ENCODE measurements around the gene BOD1.
A peak's percentile ranks its signal among the peaks of the same experiment; 100 is the strongest.

BOD1 gene

GRCh38 chr5:173581408-173582215 lies 34.8 kb downstream of the BOD1 start:
- FAIRE-seq (peak; percentile 69), DNase-seq (ENCODE audit: extremely low spot score, insufficient read length, low read depth) (peak; percentile 26)

DNA sequence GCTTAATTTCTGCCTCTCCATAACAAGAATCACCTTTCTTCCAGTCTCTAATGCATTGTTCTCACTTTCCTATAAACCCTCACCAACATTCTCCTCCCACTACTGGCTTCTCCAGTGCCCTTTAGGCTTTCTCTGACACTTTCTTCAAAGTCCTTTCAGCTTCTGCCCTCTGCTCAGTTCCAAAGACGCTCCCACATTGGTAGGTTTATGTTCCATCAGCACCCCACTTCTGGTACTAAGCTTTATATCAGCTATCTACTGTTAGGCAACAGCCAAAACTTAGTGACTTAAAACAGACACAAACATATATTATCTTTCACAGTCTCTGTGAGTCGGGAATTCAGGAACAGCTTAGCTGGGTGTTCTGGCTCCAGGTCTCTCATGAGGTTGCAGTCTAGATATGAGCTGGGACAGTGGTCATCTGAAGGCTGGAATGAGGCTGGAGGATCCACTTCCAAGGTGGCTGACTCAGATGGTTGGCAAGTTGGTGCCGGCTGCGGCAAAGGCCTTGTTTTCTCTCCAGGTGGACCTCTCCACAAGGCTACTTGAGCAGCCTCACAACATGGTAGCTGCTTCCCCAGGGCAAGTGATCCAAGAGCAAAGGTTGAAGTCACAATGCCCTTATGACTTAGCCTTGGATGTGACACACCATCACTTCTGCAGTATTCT lies 37.4 kb downstream of the BOD1 start:
- FAIRE-seq (no peak), DNase-seq (ENCODE audit: extremely low spot score, insufficient read length, low read depth) (no peak)

- FAIRE-seq (no peak), DNase-seq (ENCODE audit: extremely low spot score, insufficient read length, low read depth) (no peak)
These were observed 38.6 kb downstream of the BOD1 start for GRCh38 chr5:173577817-173578216.

- DNase-seq (ENCODE audit: extremely low spot score, insufficient read length, low read depth) (no peak), FAIRE-seq (no peak)
These were observed 39.3 kb downstream of the BOD1 start for GRCh38 chr5:173577166-173577565.

DNA sequence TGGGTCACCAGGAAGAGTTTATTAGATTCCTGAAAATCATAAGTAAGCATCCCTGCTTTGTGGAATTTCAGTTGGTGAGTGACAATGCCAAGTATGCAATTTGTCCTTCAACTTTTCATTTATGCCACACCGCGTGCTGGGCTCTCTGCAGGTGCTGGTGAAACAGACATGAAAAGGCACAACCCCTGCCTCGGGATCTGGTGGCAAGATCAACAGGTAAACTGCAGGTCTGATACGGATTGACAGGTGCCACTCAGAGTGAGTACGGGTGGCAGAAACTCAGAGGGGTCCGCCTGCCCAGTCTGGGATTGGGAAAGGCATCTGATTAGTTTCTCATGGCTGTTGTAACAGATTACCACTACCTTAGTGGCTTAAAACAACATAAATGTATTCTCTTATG lies 40.5 kb downstream of the BOD1 start:
- DNase-seq (ENCODE audit: extremely low spot score, insufficient read length, low read depth) (no peak), FAIRE-seq (no peak)

DNA sequence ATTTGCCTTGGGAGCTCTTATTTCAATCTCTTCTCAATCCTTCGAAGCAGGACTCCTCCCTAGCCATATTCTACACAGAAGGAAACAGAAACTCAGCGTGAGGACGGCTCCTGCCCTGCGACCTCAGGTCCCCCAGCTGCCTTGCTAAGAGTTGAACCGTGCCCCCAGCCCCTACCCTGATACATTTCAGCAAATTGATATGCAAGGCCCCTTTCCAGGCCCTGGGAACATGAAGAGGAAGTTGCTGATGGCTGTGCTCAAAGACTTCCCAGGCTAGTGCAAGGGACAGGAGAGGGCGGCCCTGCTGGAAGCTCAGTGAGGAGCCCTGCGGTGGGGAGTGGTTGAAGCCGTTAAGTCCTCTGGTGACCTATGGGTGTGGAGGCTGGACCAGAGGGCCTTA lies 41.5 kb downstream of the BOD1 start:
- FAIRE-seq (no peak), DNase-seq (ENCODE audit: extremely low spot score, insufficient read length, low read depth) (no peak)

DNA sequence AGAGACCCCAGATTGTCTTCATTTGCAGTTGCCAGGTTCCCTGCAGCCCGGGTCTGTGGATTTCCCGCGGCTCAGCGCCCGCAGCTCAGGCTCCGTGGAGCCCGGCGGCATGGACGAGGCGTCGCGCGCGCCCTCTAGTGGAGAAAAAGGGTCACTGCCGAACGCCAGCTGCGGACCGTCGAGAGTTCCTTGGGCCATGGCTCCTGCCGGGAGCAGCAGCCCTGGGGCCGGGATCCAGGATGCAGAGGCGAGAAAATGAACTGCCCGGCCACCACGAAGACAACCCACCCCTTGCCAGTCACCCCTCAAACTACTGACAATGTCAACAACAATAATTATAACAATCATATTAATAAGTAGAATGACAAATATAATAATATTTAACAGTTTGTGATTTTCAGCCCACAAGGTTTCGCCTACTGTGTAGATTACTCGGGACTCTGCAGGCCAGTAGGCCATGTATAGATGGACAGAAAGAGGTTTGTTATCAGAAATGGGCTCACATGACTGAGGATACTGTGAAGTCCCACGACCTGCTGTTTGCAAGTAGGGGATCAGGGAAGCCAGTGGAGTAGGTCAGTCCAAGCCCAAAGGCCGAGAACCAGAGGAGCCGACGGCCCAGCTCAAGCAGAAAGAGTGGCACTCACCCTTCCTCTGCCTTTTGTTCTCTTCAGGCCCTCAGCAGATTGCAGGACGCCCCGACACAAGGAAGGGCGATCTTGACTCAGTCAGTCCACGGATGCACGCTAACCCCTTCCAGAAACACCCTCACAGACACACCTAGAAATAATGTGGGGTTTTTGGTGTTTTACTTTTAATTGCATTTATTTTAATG lies 43.1 kb downstream of the BOD1 start:
- FAIRE-seq (peak; percentile 75), DNase-seq (ENCODE audit: extremely low spot score, insufficient read length, low read depth) (peak; percentile 47)

DNA sequence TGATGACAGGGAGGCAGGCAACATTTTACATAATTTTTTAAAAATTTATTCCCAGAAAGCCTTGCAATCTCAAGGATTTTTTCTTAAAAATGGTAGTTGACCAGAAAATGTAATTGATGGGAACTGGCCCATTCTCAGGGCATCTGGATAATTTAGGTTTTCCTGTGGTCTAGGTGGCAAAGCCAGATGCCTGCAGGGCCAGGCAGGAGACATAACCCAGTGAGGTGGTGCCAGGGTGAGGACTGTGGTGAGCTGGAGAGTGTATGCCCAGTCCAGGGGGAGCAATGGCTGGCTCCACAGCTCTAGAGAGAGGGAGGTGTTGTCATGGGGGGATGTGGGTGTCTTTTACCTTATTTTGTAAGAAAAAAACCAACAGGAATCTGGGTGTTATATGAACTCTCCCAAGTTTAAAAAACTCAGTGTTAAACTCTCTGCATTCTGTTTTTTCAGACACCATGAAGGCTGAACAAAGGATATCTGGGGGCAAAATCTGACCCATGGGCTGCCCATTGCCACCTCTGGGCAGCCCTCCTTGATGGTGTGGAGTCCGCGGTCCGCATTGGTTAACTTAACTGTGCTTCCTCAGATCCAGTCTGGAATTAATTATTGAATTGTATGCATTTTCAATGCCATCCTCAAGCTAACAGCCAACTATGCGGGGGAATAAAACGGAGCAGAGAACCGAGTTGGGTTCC lies 43.9 kb downstream of the BOD1 start:
- DNase-seq (ENCODE audit: extremely low spot score, insufficient read length, low read depth): no peak
- peak; percentile 12 for FAIRE-seq

GRCh38 chr5:173570321-173571090 lies 45.9 kb downstream of the BOD1 start:
- DNase-seq (ENCODE audit: extremely low spot score, insufficient read length, low read depth) (no peak), FAIRE-seq (no peak)

GRCh38 chr5:173568703-173569102 lies 47.7 kb downstream of the BOD1 start:
- FAIRE-seq (no peak), DNase-seq (ENCODE audit: extremely low spot score, insufficient read length, low read depth) (no peak)

DNA sequence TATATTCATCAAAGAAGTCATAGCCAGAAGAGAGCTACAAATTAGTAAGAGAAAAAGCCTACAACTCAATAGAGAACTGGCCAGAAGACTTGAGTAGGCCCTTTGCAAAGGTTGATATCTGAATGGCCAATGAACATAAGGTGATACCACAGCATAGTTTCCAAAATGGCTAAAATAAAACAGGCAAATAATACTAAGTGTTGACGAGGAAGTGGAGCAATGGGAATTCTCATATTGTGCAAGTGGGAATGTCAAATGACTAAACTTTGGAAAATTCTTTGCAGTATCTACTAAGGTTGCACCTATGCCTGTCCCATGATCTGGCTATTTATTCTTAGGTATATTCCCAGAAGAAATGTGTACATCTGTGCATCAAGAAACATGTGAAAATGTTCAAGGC lies 48.3 kb downstream of the BOD1 start:
- DNase-seq (ENCODE audit: extremely low spot score, insufficient read length, low read depth) (no peak), FAIRE-seq (no peak)

GRCh38 chr5:173567548-173567947 lies 48.9 kb downstream of the BOD1 start:
- DNase-seq (ENCODE audit: extremely low spot score, insufficient read length, low read depth): no peak
- no peak for FAIRE-seq

GRCh38 chr5:173565491-173566072 lies 50.9 kb downstream of the BOD1 start:
- FAIRE-seq (no peak), DNase-seq (ENCODE audit: extremely low spot score, insufficient read length, low read depth) (no peak)

DNA sequence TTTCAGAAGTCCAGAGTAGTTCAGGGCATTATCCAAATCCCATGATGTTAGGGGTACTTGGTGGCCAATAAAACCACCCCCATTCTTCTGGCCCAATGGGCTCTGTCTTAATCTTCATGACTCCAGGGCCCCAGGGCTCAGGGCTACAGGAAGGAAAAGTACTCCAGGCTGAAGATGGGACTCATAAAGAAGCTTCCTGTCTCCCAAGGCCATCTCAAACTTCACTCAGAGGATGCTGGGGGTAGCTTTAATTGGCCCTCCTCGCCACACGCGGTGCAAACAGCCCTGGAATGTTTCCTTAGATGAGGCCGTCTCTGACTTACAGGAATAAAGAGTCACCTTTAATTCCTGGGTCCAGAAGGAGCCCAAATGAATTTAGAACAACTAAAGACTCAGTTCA lies 52.3 kb downstream of the BOD1 start:
- FAIRE-seq: no peak

GRCh38 chr5:173563246-173563645 lies 53.2 kb downstream of the BOD1 start:
- FAIRE-seq (no peak), DNase-seq (ENCODE audit: extremely low spot score, insufficient read length, low read depth) (no peak)

More for the DNA sequence above, 52.3 kb downstream of the BOD1 start:
- DNase-seq (ENCODE audit: extremely low spot score, insufficient read length, low read depth): no peak

DNA sequence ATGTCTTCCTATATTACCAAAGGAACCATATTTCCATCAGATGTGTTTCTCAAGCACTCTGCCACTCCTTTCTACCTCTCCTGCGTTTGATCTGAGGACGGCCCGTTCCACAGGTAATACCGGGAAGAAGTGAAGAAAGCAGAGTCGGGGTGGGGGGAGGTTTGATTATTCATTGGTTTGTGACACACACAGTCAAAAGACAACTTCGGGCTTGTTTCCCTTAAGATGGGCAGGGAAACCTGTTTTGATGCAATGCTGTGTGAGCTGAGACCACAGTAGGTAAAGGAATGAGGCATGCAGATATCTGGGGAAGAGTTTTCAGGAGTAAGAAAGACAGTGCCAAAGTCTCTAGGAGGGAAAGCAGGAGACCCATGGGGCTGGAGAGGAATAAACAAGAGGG lies 54.0 kb downstream of the BOD1 start:
- FAIRE-seq (no peak), DNase-seq (ENCODE audit: extremely low spot score, insufficient read length, low read depth) (no peak)

Data from GM18507 (cell line).